Tibial nerve (tissue), 4 donors: ENCODE results near the gene ZNF425.

ENCODE experiments used
- EP300 ChIP-seq, 2 donors: sonication (generic); formaldehyde crosslinking; IDR thresholded peaks; one replicate each; pipeline ENCODE4 v1.6.1; 2017; ENCODE audit warnings: antibody characterized with exemption in 2 of 2, mild to moderate bottlenecking in 1 of 2
- POLR2A ChIP-seq, 2 donors: fragments of 450-650 bp; IDR thresholded peaks; one replicate each; pipeline ENCODE4 v1.6.1; 2017; ENCODE audit warnings: antibody characterized with exemption in 2 of 2, mild to moderate bottlenecking in 2 of 2, moderate library complexity in 2 of 2
- TF ChIP-seq, protein P1 (sequence below), 5 experiments: fragments of 200-600 bp in 3 of 5; fragments of 450-650 bp in 2 of 5; sonication (generic) in 3 of 5; IDR thresholded peaks; one replicate each; pipeline ENCODE4 v1.5.1; 2016 to 2019; ENCODE audit warnings: antibody characterized with exemption in 5 of 5, mild to moderate bottlenecking in 3 of 5, moderate library complexity in 2 of 5

DNA sequence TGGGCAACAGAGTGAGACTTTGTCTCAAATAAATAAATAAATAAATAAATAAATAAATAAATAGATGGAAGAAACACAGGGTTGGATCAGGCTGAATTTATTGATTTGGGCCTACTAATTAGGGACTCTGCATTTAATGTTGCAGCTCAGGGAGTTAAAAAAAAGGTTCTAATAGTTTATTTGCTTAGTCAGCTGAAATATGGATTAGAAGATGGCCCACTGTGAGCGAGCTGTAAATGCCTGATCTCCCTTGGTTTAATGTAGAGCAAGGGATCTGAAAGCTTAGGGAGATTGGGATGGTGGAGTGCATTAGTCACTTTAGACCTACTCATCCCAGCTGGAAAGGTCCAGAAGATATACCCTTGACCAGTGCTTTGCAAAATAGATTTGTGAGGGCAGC, 72.7 kb downstream of the ZNF425 start:
- TF ChIP-seq EP300 (IDR thresholded peaks at IDR 0.05) (no peak), POLR2A (IDR thresholded peaks at IDR 0.05) (no peak)
- TF ChIP-seq, protein P1, sequence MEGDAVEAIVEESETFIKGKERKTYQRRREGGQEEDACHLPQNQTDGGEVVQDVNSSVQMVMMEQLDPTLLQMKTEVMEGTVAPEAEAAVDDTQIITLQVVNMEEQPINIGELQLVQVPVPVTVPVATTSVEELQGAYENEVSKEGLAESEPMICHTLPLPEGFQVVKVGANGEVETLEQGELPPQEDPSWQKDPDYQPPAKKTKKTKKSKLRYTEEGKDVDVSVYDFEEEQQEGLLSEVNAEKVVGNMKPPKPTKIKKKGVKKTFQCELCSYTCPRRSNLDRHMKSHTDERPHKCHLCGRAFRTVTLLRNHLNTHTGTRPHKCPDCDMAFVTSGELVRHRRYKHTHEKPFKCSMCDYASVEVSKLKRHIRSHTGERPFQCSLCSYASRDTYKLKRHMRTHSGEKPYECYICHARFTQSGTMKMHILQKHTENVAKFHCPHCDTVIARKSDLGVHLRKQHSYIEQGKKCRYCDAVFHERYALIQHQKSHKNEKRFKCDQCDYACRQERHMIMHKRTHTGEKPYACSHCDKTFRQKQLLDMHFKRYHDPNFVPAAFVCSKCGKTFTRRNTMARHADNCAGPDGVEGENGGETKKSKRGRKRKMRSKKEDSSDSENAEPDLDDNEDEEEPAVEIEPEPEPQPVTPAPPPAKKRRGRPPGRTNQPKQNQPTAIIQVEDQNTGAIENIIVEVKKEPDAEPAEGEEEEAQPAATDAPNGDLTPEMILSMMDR (IDR thresholded peaks at IDR 0.05), result no peak
